HG03097 (cell line): Measurements from ENCODE around the gene MCM5.

Source experiments
- ATAC-seq: cut with Tn5 transposase; IDR thresholded peaks from one replicate; pipeline ENCODE4 v1.9.1; 2021; ENCODE audit not compliant: unreplicated experiment, low FRiP score

MCM5 gene

GRCh38 chr22:35400501-35400790 is 506 bp downstream of the MCM5 start:
- ATAC-seq = peak; percentile 2

DNA sequence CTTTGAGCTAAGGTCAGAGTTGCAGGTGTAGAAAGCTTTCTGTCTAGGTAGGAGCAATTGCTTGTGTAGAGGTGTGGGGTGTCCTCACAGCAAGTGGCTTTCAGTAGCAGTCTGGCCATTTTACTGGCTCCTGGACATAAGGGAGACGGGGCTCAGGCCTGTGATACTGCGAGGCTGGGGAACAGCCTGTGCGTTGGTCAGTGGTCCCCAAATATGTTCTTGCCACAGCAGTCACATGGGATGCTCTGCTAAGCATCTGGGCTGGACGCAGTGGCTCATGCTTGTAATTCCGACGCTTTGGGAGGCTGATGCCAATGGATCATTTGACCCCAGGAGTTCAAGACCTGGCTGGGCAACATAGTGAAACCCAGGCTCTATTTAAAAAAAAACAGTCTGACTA is 1.9 kb downstream of the MCM5 start:
- ATAC-seq = no peak

GRCh38 chr22:35403356-35403755 is 3.4 kb downstream of the MCM5 start:
- ATAC-seq = no peak

DNA sequence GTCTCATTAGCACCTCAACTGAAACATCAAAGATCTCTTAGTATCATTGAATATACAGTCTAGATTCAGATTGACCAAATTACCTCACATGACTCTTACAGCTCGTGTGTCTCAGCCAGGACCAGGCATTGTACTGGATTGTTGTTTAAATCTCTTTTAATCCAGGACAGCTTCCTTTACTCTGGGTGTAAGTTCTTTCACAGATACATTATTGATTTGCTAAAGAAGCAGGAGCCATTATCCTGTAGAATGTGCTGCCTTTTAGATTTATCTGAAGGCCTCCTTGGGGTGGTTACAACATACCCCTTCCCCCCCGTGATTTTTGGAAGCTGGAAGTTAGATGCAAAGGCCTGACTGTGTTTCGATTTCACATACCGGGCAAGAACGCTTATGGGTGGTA is 4.2 kb downstream of the MCM5 start:
- ATAC-seq = no peak

GRCh38 chr22:35406443-35406842 is 6.5 kb downstream of the MCM5 start:
- no peak for ATAC-seq

DNA sequence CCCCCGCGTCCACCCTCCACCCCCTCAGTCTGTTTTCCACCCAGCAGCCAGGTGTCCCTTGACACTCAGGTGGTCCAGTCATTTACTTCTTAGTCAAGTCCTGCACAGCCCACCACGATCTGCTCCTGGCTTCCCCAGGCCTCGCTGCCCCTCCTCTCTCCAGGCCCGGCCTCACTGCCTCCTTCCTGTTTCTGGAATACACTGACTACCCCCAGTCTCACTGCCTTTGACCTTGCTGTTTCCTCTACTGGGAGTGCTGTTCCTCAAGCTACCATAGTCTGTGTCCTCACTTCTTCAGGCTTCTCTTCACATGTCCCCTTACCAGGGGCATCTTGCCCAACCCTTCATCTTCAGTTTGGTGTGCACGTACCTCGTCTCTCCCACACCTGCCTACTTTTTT is 7.4 kb downstream of the MCM5 start:
- no peak for ATAC-seq

DNA sequence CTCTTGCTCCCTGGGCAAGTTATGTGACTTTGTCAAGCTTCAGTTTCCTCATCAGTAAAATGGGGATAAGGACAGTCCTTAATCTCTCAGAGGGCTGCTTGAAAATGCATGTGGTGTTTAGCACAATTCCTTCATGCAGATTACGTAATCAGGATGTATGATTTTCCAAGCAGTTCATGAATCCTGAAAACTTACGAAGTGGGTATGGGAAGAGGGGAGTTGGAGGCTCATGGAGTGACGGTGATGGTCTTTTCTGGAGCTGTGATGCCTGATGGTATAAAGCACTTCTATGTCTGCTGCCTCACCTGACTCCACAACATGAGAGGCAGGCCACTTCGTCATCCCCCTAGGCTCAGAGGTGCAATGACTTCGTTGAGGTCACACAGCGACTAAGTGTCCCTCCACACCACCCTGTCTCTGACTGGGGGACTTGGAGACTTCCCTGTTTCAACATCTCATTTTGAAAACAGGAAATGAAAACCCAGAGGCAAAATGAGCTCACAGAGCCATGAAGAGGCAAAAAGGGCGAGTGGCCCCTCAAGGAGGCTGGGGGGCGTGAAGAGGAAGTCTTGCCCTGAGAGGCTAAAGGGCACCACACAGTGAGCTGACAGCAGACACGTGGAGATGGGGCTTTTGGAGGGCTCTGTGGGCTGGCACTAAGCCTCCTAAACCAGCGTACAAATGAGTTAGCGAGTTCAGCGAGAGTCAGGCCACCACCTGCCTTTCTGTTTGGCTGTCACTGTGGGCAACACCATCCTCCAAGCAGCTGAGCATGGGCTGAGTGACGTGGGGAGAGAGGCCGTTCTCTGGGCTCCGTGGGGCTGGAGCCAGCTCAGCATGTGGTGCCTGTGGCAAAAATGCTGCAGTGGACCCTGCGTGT is 10.1 kb downstream of the MCM5 start:
- ATAC-seq = peak; percentile 64

GRCh38 chr22:35410663-35411034 is 10.7 kb downstream of the MCM5 start:
- no peak for ATAC-seq

GRCh38 chr22:35411102-35411501 is 11.2 kb downstream of the MCM5 start:
- no peak for ATAC-seq

DNA sequence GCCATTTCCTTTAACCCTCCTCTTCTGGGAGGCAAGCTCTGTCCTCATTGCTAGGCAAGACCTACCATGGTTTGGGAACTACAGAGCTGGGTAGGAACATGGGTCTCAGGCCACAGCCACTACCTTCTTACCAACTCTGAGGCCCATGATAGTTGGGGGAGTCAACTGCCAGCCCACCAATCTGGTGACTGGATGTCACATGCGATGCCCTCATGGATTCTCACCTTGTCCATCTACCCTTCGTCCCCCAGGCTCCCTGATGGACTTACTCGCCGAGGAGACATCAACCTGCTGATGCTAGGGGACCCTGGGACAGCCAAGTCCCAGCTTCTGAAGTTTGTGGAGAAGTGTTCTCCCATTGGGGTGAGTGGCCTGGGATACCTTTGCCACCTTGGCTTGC is 13.7 kb downstream of the MCM5 start:
- ATAC-seq = no peak

DNA sequence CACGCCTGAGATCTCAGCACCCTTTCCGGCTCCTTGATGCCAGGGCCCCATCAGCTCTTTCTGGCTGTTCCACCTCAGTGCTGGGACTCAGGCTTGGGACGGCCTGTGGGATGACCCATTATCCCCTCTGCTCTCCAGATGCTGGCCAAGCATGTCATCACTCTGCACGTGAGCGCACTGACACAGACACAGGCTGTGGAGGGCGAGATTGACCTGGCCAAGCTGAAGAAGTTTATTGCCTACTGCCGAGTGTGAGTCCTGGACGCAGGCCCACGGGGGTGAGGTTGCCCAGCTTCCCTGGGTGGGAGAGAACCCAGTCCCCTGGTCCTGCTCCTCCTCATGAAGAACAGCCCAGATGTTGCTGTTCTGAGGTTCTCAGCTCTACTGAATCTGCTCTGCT is 17.7 kb downstream of the MCM5 start:
- ATAC-seq = no peak

- ATAC-seq = no peak
These were observed 18.1 kb downstream of the MCM5 start for GRCh38 chr22:35418088-35418487.

GRCh38 chr22:35418731-35419130 is 18.8 kb downstream of the MCM5 start:
- no peak for ATAC-seq

- ATAC-seq = no peak
These were observed 19.8 kb downstream of the MCM5 start for GRCh38 chr22:35419756-35420155.

DNA sequence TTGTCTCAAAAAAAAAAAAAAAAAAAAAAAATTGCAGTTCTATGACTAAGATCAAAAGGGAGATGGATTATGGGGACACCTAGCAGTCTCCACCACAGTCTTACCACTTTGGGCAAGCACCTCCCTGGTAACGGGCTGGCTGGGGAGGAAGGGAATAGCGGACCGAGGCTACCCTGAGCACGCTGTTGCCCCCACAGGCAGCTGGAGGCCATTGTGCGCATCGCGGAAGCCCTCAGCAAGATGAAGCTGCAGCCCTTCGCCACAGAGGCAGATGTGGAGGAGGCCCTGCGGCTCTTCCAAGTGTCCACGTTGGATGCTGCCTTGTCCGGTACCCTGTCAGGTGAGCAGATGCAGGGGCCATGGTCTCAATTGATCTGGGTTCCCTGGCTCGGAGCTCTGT is 21.2 kb downstream of the MCM5 start:
- ATAC-seq = no peak

- ATAC-seq = no peak
These were observed 22.2 kb downstream of the MCM5 start for GRCh38 chr22:35422145-35422544.

DNA sequence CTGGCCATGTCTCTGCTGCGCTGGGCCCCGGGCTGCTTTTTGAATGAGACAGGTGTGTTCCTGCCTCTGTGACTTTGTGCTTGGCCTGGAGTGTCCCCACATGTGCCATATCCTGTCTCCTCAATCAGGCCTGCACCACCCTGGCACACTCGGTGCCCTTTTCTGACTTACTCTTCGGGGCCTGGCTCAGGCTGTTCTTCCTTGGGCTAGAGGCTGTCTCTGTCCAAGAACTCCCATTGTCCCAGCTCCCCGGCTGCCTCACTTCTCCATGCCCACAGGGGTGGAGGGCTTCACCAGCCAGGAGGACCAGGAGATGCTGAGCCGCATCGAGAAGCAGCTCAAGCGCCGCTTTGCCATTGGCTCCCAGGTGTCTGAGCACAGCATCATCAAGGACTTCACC is 23.0 kb downstream of the MCM5 start:
- ATAC-seq = no peak

- ATAC-seq = no peak
These were observed 24.1 kb downstream of the MCM5 start for GRCh38 chr22:35424081-35424480.

- ATAC-seq = no peak
These were observed 24.8 kb downstream of the MCM5 start for GRCh38 chr22:35424761-35425160.

- no peak for ATAC-seq
These were observed 25.6 kb downstream of the MCM5 start for GRCh38 chr22:35425546-35425945.

GRCh38 chr22:35425971-35426800 is 26.2 kb downstream of the MCM5 start:
- no peak for ATAC-seq

- no peak for ATAC-seq
These were observed 26.8 kb downstream of the MCM5 start for GRCh38 chr22:35426801-35427140.
